DOHH2 (cell line): ENCODE results near the gene UBL4A.
A peak's percentile ranks its signal among the peaks of the same experiment; 100 is the strongest.

Source experiments
- H3F3A ChIP-seq: fragments of 200-600 bp; sonication (generic), shearing (Covaris generic); 2 replicates; pipeline ENCODE4 v1.6.0; 2016; ENCODE audit warnings: antibody characterized with exemption, mild to moderate bottlenecking; ENCODE audit not compliant: control insufficient read depth, insufficient read depth
- H3K27ac ChIP-seq: fragments of 200-600 bp; sonication (generic); 2 replicates; pipeline ENCODE4 v1.5.1; 2014; ENCODE audit warnings: low read depth, mild to moderate bottlenecking, low read length, moderate library complexity
- H3K27me3 ChIP-seq: fragments of 200-600 bp; sonication (generic); 2 replicates; pipeline ENCODE4 v1.6.1; 2014; ENCODE audit warnings: mild to moderate bottlenecking, low read length, mixed read lengths; ENCODE audit not compliant: control insufficient read depth
- H3K36me3 ChIP-seq: fragments of 200-600 bp; sonication (generic); 2 replicates; pipeline ENCODE4 v1.6.1; 2014; ENCODE audit warnings: mild to moderate bottlenecking, low read length, moderate library complexity, mixed read lengths; ENCODE audit not compliant: control insufficient read depth
- H3K4me1 ChIP-seq: fragments of 200-600 bp; sonication (generic); 2 replicates; pipeline ENCODE4 v1.6.1; 2014; ENCODE audit warnings: mild to moderate bottlenecking, low read length, mixed read lengths; ENCODE audit not compliant: control insufficient read depth
- H3K4me2 ChIP-seq: fragments of 200-600 bp; sonication (generic); 2 replicates; pipeline ENCODE4 v1.6.0; 2014; ENCODE audit warnings: mild to moderate bottlenecking, low read length, moderate library complexity
- H3K4me3 ChIP-seq: fragments of 200-600 bp; sonication (generic); 2 replicates; pipeline ENCODE4 v1.5.1; 2014; ENCODE audit warnings: mild to moderate bottlenecking, low read length, mixed read lengths
- H3K79me2 ChIP-seq: fragments of 200-600 bp; sonication (generic); 2 replicates; pipeline ENCODE4 v1.6.1; 2014; ENCODE audit warnings: mild to moderate bottlenecking, low read length, mixed read lengths; ENCODE audit not compliant: control insufficient read depth
- H3K9me2 ChIP-seq: fragments of 200-600 bp; sonication (generic); replicated peaks from 2 replicates; pipeline ENCODE4 v1.6.1; 2014; ENCODE audit warnings: mild to moderate bottlenecking, low read length, mixed read lengths; ENCODE audit not compliant: control insufficient read depth
- H3K9me3 ChIP-seq: fragments of 200-600 bp; sonication (generic); 2 replicates; pipeline ENCODE4 v1.6.1; 2014; ENCODE audit warnings: antibody characterized with exemption, low read length, mixed read lengths; ENCODE audit not compliant: control insufficient read depth, insufficient read depth
- H4K20me1 ChIP-seq: fragments of 200-600 bp; sonication (generic); 2 replicates; pipeline ENCODE4 v1.6.0; 2014; ENCODE audit warnings: low read depth, mild to moderate bottlenecking, antibody characterized with exemption, low read length, moderate library complexity; ENCODE audit not compliant: control insufficient read depth, insufficient read depth
- EZH2phosphoT487 ChIP-seq: fragments of 200-600 bp; sonication (generic); IDR thresholded peaks from 2 replicates; pipeline ENCODE4 v1.6.1; 2017; ENCODE audit warnings: borderline replicate concordance, mild to moderate bottlenecking, antibody characterized with exemption, low read length, moderate library complexity, mixed read lengths
- TF ChIP-seq, protein P1 (sequence below): fragments of 200-600 bp; sonication (generic); IDR thresholded peaks from one replicate; pipeline ENCODE4 v1.5.1; 2014; ENCODE audit warnings: antibody characterized with exemption, mild to moderate bottlenecking, low read depth, low read length; ENCODE audit not compliant: poor library complexity, severe bottlenecking

The UBL4A gene

DNA sequence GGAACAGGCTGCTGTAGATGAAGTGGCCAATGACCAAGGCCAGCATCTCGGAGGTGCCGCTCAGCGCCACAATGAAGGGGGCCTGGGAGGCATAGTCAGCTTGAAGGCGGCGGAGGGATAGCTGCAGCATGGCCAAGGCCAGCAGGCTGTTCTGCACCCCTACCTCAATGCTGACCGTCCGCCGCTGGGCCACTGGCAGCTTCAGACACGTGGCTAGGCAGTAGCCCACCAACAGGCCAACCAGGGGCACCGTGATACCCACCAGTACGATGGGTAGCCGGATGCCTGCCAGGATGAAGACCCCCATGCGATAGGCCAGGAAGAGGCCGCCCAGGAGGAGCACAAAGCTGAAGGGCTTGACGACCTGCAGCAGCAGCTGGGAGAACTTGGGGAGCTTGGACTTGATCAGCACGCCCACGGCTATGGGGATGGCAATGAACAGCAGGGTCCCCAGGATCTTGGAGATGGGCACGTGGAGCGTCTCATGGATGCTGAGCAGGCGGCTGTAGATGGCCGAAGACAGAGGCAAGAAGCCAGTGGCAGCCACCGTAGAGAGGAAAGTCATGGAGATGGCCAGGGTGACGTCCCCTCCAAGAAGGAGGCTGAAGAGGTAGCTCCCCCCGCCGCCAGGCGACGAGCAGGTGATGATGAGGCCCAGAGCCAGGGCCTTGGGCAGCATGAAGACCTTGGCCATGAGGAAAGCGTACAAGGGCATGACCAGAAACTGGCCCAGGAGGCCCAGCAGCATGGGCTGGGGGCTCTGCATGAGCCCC, 1.3 kb upstream of the UBL4A start:
- no peaks in the 10 kb centered on the region for H4K20me1 ChIP-seq
- peak overlapping the region; percentile 55 for H3K27ac ChIP-seq
- H3F3A ChIP-seq: no peaks in the 10 kb centered on the region
- H3K4me2 ChIP-seq: peak overlapping the region; percentile 75
- H3K27me3 ChIP-seq: no peaks in the 10 kb centered on the region
- H3K79me2 ChIP-seq: peaks cover 57% of the 10 kb centered on the region
- no peaks in the 10 kb centered on the region for H3K9me3 ChIP-seq
- H3K9me2 ChIP-seq: no peaks in the 10 kb centered on the region
- H3K4me3 ChIP-seq: peak overlapping the region; percentile 70
- TF ChIP-seq, protein P1, sequence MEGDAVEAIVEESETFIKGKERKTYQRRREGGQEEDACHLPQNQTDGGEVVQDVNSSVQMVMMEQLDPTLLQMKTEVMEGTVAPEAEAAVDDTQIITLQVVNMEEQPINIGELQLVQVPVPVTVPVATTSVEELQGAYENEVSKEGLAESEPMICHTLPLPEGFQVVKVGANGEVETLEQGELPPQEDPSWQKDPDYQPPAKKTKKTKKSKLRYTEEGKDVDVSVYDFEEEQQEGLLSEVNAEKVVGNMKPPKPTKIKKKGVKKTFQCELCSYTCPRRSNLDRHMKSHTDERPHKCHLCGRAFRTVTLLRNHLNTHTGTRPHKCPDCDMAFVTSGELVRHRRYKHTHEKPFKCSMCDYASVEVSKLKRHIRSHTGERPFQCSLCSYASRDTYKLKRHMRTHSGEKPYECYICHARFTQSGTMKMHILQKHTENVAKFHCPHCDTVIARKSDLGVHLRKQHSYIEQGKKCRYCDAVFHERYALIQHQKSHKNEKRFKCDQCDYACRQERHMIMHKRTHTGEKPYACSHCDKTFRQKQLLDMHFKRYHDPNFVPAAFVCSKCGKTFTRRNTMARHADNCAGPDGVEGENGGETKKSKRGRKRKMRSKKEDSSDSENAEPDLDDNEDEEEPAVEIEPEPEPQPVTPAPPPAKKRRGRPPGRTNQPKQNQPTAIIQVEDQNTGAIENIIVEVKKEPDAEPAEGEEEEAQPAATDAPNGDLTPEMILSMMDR: no peak
- no peak for TF ChIP-seq EZH2phosphoT487
- peaks cover 40% of the 10 kb centered on the region for H3K4me1 ChIP-seq
- peaks cover 36% of the 10 kb centered on the region for H3K36me3 ChIP-seq

DNA sequence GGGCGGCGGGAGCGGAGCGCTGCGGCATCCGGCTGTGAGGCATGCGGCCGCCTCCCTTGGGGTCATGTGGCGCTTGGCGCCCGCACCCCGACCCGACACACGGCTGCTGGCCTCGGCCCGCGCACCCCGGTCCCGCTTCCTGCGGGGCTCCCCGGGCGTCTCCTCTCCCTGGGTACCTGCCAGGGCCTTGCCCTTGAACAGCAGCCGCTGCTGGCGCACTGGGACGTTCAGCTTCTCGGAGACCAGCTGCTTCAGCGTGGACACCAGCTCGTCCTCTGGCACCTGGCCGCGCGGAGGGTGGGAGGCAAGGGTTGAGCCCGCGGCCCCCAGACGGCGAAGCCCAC, 391 bp downstream of the UBL4A start:
- H3K4me3 ChIP-seq: peak overlapping the region; percentile 68
- H3K9me3 ChIP-seq: no peaks in the 10 kb centered on the region
- H3K27ac ChIP-seq: peak overlapping the region; percentile 41
- H3K27me3 ChIP-seq: no peaks in the 10 kb centered on the region
- no peaks in the 10 kb centered on the region for H4K20me1 ChIP-seq
- H3K36me3 ChIP-seq: peaks cover 36% of the 10 kb centered on the region
- TF ChIP-seq EZH2phosphoT487: no peak
- TF ChIP-seq, protein P1: no peak
- H3K79me2 ChIP-seq: peaks cover 57% of the 10 kb centered on the region
- H3F3A ChIP-seq: no peaks in the 10 kb centered on the region; the same call in 1 of the 2 replicates
- H3K4me1 ChIP-seq: peaks cover 53% of the 10 kb centered on the region
- peak overlapping the region; percentile 87 for H3K4me2 ChIP-seq
- no peaks in the 10 kb centered on the region for H3K9me2 ChIP-seq

DNA sequence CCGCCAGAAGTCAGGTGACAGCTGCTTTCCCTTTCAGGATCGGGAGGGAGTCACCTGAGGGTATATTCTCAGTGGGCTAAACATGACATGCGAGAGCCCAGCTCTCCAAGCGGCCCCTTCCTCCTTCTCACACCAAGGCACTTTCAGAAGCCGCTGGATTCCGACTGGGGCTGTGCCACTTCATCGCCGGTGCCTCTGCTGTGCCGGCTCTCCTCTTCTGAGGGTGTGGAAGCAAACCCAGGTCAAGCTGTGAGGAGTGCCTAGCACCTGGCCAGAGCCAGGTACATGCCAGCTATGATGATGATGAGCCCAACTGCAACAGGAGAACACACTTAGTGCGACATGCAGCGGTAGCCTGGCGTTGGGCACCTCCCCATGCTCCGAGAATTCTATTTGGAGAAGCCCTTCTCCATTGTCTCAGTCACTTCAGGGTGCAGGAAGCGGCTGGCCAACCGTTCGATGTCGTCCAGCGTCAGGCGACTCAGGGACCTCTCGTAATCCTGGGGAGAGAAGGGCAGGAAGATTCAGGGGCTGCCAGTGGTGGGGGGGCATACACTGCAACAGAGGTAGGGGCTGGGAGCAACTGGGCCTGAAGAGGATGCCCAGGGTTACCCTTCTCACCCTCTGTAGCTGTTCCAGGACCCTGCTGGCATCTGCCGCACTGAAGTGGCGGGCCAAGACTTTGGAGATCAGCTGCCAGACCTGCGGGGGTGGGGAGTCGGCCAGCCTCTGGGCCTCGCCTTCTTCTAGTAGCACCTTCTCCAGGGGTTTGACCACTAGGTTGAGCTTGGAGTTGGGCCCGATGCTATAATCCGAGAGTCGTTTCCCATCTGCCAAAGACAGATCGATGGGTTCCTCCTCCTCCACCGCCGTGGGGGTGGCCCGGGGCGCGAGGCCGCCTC, 1.0 kb downstream of the UBL4A start:
- Histone ChIP-seq H3K9me3 (no peaks in the 10 kb centered on the region), H3K79me2 (peaks cover 57% of the 10 kb centered on the region), H4K20me1 (no peaks in the 10 kb centered on the region), H3K36me3 (peaks cover 36% of the 10 kb centered on the region), H3K27ac (peak overlapping the region; percentile 41), H3K4me2 (peak overlapping the region; percentile 87), H3K4me3 (peak overlapping the region; percentile 68), H3K9me2 (no peaks in the 10 kb centered on the region), H3K4me1 (peaks cover 58% of the 10 kb centered on the region), H3K27me3 (no peaks in the 10 kb centered on the region), H3F3A (no peaks in the 10 kb centered on the region; the same call in 1 of the 2 replicates)
- TF ChIP-seq, protein P1: no peak
- TF ChIP-seq EZH2phosphoT487: no peak
